ENCODE results near the gene ZNF207.

ZNF207 gene

DNA sequence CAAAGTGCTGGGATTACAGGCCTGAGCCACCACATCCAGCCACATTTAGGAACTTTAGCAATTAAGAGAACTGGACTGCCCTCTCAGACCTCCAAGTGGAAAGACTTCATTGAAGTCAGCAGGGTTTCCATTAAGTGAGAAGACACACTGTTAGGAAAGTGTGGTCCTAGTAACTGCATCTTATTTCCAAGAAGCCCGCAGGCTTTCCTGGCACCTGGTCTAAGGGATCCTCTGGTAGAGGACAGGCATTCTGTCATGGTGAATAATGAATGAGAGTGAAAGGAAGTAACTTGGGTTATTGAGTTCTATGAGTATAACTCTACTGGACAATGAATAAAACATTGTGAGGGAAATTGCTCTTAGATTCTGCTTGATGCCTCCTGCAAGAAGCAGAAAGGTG lies 22.0 kb upstream of the ZNF207 start:
- TF ChIP-seq CTCF (IDR thresholded peaks at IDR 0.05) = no peak
- Histone ChIP-seq H3K27me3 (peaks cover 24% of the 10 kb centered on the region), H3K36me3 (no peaks in the 10 kb centered on the region), H3K4me3 (ENCODE audit: low read depth in 1 of 2, low read length in 1 of 2) (no peak overlapping the region), H3K4me1 (ENCODE audit: control insufficient read depth in 1 of 2, insufficient read depth in 1 of 2, low read depth in 1 of 2, low read length in 1 of 2) (peaks cover 20 to 22% of the 10 kb centered on the region in 2 experiments), H3K27ac (no peak overlapping the region), H3K9me3 (no peaks in the 10 kb centered on the region)

- no peak for TF ChIP-seq CTCF (IDR thresholded peaks at IDR 0.05)
- no peak overlapping the region for H3K27ac ChIP-seq
- H3K4me3 ChIP-seq (ENCODE audit: low read depth in 1 of 2, low read length in 1 of 2) = no peak overlapping the region
Observed at GRCh38 chr17:32330147-32330546, 19.8 kb upstream of the ZNF207 start.

GRCh38 chr17:32331243-32332040 lies 18.5 kb upstream of the ZNF207 start:
- TF ChIP-seq CTCF (IDR thresholded peaks at IDR 0.05) = no peak
- Histone ChIP-seq H3K27me3 (no peaks in the 10 kb centered on the region), H3K9me3 (no peaks in the 10 kb centered on the region), H3K4me1 (ENCODE audit: control insufficient read depth in 1 of 2, insufficient read depth in 1 of 2, low read depth in 1 of 2, low read length in 1 of 2) (peaks cover 20 to 22% of the 10 kb centered on the region in 2 experiments), H3K36me3 (peaks cover 5% of the 10 kb centered on the region), H3K27ac (peak overlapping the region; percentile 50), H3K4me3 (ENCODE audit: low read depth in 1 of 2, low read length in 1 of 2) (no peak overlapping the region)

More at GRCh38 chr17:32330147-32330546, 19.8 kb upstream of the ZNF207 start:
- Histone ChIP-seq H3K4me1 (ENCODE audit: control insufficient read depth in 1 of 2, insufficient read depth in 1 of 2, low read depth in 1 of 2, low read length in 1 of 2) (peaks cover 20 to 22% of the 10 kb centered on the region in 2 experiments), H3K9me3 (no peaks in the 10 kb centered on the region), H3K36me3 (no peaks in the 10 kb centered on the region), H3K27me3 (peaks cover 1% of the 10 kb centered on the region)

- no peak for TF ChIP-seq CTCF (IDR thresholded peaks at IDR 0.05)
- Histone ChIP-seq H3K4me3 (ENCODE audit: low read depth in 1 of 2, low read length in 1 of 2) (no peak overlapping the region), H3K36me3 (peaks cover 13% of the 10 kb centered on the region), H3K27ac (no peak overlapping the region), H3K9me3 (no peaks in the 10 kb centered on the region), H3K4me1 (ENCODE audit: control insufficient read depth in 1 of 2, insufficient read depth in 1 of 2, low read depth in 1 of 2, low read length in 1 of 2) (peaks cover 20 to 22% of the 10 kb centered on the region in 2 experiments), H3K27me3 (no peaks in the 10 kb centered on the region)
Observed at GRCh38 chr17:32333187-32333586, 16.8 kb upstream of the ZNF207 start.

DNA sequence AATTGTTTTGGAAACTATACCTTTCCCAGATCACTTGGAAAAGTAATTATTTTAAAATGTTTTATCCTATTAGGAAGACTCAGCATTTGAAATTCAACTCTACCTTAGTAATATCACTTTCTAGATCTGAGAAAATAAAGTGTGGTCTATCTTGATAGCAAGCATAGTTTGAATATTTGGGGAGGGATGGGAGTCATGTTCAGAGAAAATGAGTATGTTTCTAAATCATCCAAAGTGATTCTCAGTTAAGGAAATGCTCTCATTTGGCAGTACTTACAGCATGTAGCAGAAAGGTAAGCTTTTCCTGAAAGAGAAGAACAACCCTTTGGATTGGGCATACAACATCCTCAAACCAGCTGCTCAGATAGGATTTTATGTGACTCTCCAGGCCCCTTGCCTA lies 14.9 kb upstream of the ZNF207 start:
- H3K27me3 ChIP-seq = no peaks in the 10 kb centered on the region
- H3K4me3 ChIP-seq (ENCODE audit: low read depth in 1 of 2, low read length in 1 of 2) = no peak overlapping the region
- no peak overlapping the region for H3K27ac ChIP-seq
- peaks cover 20 to 22% of the 10 kb centered on the region in 2 experiments for H3K4me1 ChIP-seq (ENCODE audit: control insufficient read depth in 1 of 2, insufficient read depth in 1 of 2, low read depth in 1 of 2, low read length in 1 of 2)
- no peaks in the 10 kb centered on the region for H3K9me3 ChIP-seq
- TF ChIP-seq CTCF (IDR thresholded peaks at IDR 0.05) = no peak
- H3K36me3 ChIP-seq = peaks cover 13% of the 10 kb centered on the region
